K562 (cell line): ENCODE measurements around the gene ITPR3. TPM values are rescaled to one million over a fixed set of nuclear protein-coding genes. Genes with fewer than 3 reads are reported as not detected.

Experiments
- BCOR ChIP-seq: fragments of 450-650 bp; IDR thresholded peaks from 2 replicates; pipeline ENCODE4 v1.6.1; 2016
- CSDE1 ChIP-seq, 2 experiments: fragments of 450-650 bp; IDR thresholded peaks; 2 replicates each; pipeline ENCODE4 v1.6.1; 2016; ENCODE audit warnings: mild to moderate bottlenecking in 1 of 2
- ETV6 ChIP-seq, 3 experiments: fragments of 150-350 bp in 1 of 3; sonication (generic) in 1 of 3; formaldehyde crosslinking in 1 of 3; IDR thresholded peaks; 2 replicates each; pipeline versions ENCODE4 v1.6.1 to v1.8.0; 2014 to 2022; ENCODE audit warnings: borderline replicate concordance in 2 of 3, low read depth in 2 of 3, antibody characterized with exemption in 1 of 3, low read length in 1 of 3, mild to moderate bottlenecking in 1 of 3, missing genetic modification reagents in 1 of 3
- FOSL1 ChIP-seq: fragments of 200-800 bp; sonication (Bioruptor generic); conservative IDR thresholded peaks from 2 replicates; pipeline ENCODE4 v1.6.1; 2016; ENCODE audit warnings: missing genetic modification characterization, missing compliant biosample characterization
- FOXA1 ChIP-seq: fragments of 450-650 bp; IDR thresholded peaks from 2 replicates; pipeline ENCODE4 v1.6.1; 2016; ENCODE audit warnings: mild to moderate bottlenecking, borderline replicate concordance
- FOXK1 ChIP-seq: sonication (generic); formaldehyde crosslinking; IDR thresholded peaks from 2 replicates; pipeline ENCODE4 v1.8.0; 2022; ENCODE audit warnings: missing genetic modification reagents, mild to moderate bottlenecking, borderline replicate concordance
- HDAC6 ChIP-seq: IDR thresholded peaks from 2 replicates; pipeline ENCODE4 v1.6.1; 2012; ENCODE audit warnings: low read depth, mild to moderate bottlenecking, control low read depth, inconsistent platforms, low read length, moderate library complexity
- HEY1 ChIP-seq: fragments of 250-450 bp; sonication (Bioruptor Pico); IDR thresholded peaks from 2 replicates; pipeline ENCODE4 v1.5.0; 2020; ENCODE audit warnings: mild to moderate bottlenecking, moderate library complexity, borderline replicate concordance
- MAFF ChIP-seq: IDR thresholded peaks from 2 replicates; pipeline ENCODE4 v1.6.1; 2012; ENCODE audit warnings: low read length, improper control_type of control experiment
- MEIS2 ChIP-seq: fragments of 450-650 bp; IDR thresholded peaks from 2 replicates; pipeline ENCODE4 v1.6.1; 2014; ENCODE audit warnings: mild to moderate bottlenecking; ENCODE audit not compliant: partially characterized antibody
- MIER1 ChIP-seq: fragments of 450-650 bp; IDR thresholded peaks from 2 replicates; pipeline ENCODE4 v1.6.1; 2016; ENCODE audit warnings: antibody characterized with exemption, mild to moderate bottlenecking, low read depth
- NR2C1 ChIP-seq, 2 experiments: fragments of 450-650 bp; IDR thresholded peaks; 2 replicates each; pipeline ENCODE4 v1.6.1; 2017; ENCODE audit warnings: mild to moderate bottlenecking in 2 of 2, antibody characterized with exemption in 1 of 2, inconsistent platforms in 1 of 2, missing compliant biosample characterization in 1 of 2, missing genetic modification characterization in 1 of 2
- SRF ChIP-seq, 2 experiments: fragments of 250-450, 450-650 bp in 1 of 2; sonication (Bioruptor Pico) in 1 of 2; sonication (generic) in 1 of 2; formaldehyde crosslinking; IDR thresholded peaks; 2 replicates each; pipeline versions ENCODE4 v1.5.0 to v1.5.1; 2020 to 2022; ENCODE audit warnings: mild to moderate bottlenecking in 1 of 2, missing genetic modification reagents in 1 of 2
- TARDBP ChIP-seq: fragments of 450-650 bp; IDR thresholded peaks from 2 replicates; pipeline ENCODE4 v1.6.1; 2016
- ZFX ChIP-seq: sonication (generic); formaldehyde crosslinking; IDR thresholded peaks from 2 replicates; pipeline ENCODE4 v1.8.0; 2022; ENCODE audit warnings: mild to moderate bottlenecking, missing genetic modification reagents, moderate library complexity
- ZNF124 ChIP-seq: sonication (generic); formaldehyde crosslinking; IDR thresholded peaks from 2 replicates; pipeline ENCODE4 v1.8.1; 2022; ENCODE audit warnings: missing genetic modification reagents
- ZNF217 ChIP-seq: sonication (generic); formaldehyde crosslinking; IDR thresholded peaks from 2 replicates; pipeline ENCODE4 v1.8.0; 2022; ENCODE audit warnings: mild to moderate bottlenecking, missing genetic modification reagents
- ZNF282 ChIP-seq: sonication (generic); formaldehyde crosslinking; IDR thresholded peaks from 2 replicates; pipeline ENCODE4 v1.8.1; 2023; ENCODE audit warnings: missing genetic modification reagents
- ZNF444 ChIP-seq: fragments of 250-450 bp; sonication (Bioruptor Pico); IDR thresholded peaks from 2 replicates; pipeline ENCODE4 v1.4.0; 2020; ENCODE audit warnings: mild to moderate bottlenecking, moderate library complexity
- ZNF445 ChIP-seq: fragments of 250-450 bp; sonication (Bioruptor Pico); IDR thresholded peaks from 2 replicates; pipeline ENCODE4 v1.4.0; 2020; ENCODE audit warnings: low read depth, mild to moderate bottlenecking, moderate library complexity
- polyA plus RNA-seq, 8 experiments: library from polyadenylated mRNA; depleted of rRNA in 4 of 8; stranded (reverse) in 5 of 8; unstranded in 3 of 8; fragments of >200 nt; fragmentation: Nextera tagmentation in 2 of 8; fragmentation: Illumina TruSeq in 1 of 8; extraction: Ambion mirVana in 2 of 8; extraction: Trizol in 1 of 8; gene quantifications; 2 replicates each; pipeline versions ENCODE4 v1.2.1 to v1.2.3, GENCODE V29; 2011 to 2014; ENCODE audit warnings: inconsistent platforms in 1 of 8, missing spikeins in 1 of 8
- total RNA-seq, 7 experiments: library from RNA; depleted of rRNA in 6 of 7; stranded (reverse); fragments of >200 nt in 6 of 7; fragmentation: Illumina TruSeq in 2 of 7; extraction: Trizol in 2 of 7; gene quantifications; 2 replicates each; pipeline versions ENCODE4 v1.2.1 to v1.2.3, GENCODE V29; 2011 to 2021; ENCODE audit warnings: low replicate concordance in 1 of 7
- TF ChIP-seq, protein P1 (sequence below): IDR thresholded peaks from 2 replicates; pipeline ENCODE4 v1.6.1; 2011; ENCODE audit warnings: borderline replicate concordance, low read depth, mild to moderate bottlenecking, moderate library complexity, low read length; ENCODE audit not compliant: insufficient read depth, poor library complexity, severe bottlenecking
- TF ChIP-seq, protein P2 (sequence below): sonication (generic); formaldehyde crosslinking; IDR thresholded peaks from 2 replicates; pipeline ENCODE4 v1.8.0; 2022; ENCODE audit warnings: missing genetic modification reagents, mild to moderate bottlenecking, moderate library complexity, borderline replicate concordance
- TF ChIP-seq, protein P3 (sequence below), 2 experiments: fragments of 450-650 bp in 1 of 2; sonication (generic) in 1 of 2; formaldehyde crosslinking in 1 of 2; IDR thresholded peaks in 1 of 2; conservative IDR thresholded peaks in 1 of 2; 2 replicates each; pipeline versions ENCODE4 v1.6.1 to v1.8.1; 2016 to 2023; ENCODE audit warnings: mild to moderate bottlenecking in 2 of 2, moderate library complexity in 2 of 2, inconsistent platforms in 1 of 2, missing genetic modification reagents in 1 of 2
- TF ChIP-seq, protein P4 (sequence below): sonication (generic); formaldehyde crosslinking; IDR thresholded peaks from 2 replicates; pipeline ENCODE4 v1.8.0; 2022; ENCODE audit warnings: mild to moderate bottlenecking, missing genetic modification reagents

Gene ITPR3
- total and polyA plus RNA-seq, 9 of the 15 experiments (the other 6 are each of a cell fraction or from before 2014, with no cell fraction given) = 0.39 to 35.7 (median 13.2) TPM

DNA sequence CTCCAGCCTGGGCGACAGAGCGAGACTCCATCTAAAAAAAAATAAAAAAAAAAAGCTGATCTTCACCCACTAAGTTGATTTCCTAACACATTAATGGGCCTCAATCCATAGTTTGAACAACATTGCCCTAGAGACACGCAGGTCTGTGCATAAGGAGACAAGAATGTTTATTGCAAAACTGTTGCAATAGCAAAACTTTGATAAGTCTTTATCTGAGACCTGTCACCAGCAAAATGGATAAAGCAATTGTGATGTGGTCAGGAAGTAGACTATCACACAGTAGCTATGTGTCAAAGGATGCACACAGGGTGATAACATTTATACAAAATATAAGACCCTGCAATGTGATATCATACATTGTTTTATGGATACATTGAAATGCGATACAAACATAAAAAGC is 4.2 kb upstream of the ITPR3 start (continued):
- TF ChIP-seq CSDE1 (IDR thresholded peaks at IDR 0.05) = no peak
- TF ChIP-seq FOSL1 (tag) = peak; percentile 61; the same call in 1 of the 2 replicates
- TF ChIP-seq, protein P1, sequence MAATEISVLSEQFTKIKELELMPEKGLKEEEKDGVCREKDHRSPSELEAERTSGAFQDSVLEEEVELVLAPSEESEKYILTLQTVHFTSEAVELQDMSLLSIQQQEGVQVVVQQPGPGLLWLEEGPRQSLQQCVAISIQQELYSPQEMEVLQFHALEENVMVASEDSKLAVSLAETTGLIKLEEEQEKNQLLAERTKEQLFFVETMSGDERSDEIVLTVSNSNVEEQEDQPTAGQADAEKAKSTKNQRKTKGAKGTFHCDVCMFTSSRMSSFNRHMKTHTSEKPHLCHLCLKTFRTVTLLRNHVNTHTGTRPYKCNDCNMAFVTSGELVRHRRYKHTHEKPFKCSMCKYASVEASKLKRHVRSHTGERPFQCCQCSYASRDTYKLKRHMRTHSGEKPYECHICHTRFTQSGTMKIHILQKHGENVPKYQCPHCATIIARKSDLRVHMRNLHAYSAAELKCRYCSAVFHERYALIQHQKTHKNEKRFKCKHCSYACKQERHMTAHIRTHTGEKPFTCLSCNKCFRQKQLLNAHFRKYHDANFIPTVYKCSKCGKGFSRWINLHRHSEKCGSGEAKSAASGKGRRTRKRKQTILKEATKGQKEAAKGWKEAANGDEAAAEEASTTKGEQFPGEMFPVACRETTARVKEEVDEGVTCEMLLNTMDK = no peak
- TF ChIP-seq, protein P2, sequence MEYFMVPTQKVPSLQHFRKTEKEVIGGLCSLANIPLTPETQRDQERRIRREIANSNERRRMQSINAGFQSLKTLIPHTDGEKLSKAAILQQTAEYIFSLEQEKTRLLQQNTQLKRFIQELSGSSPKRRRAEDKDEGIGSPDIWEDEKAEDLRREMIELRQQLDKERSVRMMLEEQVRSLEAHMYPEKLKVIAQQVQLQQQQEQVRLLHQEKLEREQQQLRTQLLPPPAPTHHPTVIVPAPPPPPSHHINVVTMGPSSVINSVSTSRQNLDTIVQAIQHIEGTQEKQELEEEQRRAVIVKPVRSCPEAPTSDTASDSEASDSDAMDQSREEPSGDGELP (CRISPR knock-in tag) = no peak
- TF ChIP-seq, protein P3, sequence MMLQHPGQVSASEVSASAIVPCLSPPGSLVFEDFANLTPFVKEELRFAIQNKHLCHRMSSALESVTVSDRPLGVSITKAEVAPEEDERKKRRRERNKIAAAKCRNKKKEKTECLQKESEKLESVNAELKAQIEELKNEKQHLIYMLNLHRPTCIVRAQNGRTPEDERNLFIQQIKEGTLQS (IDR thresholded peaks at IDR 0.05) = no peak
- TF ChIP-seq, protein P3 (CRISPR knock-in tag; conservative IDR thresholded peaks at IDR 0.05) = no peak
- TF ChIP-seq SRF (CRISPR knock-in tag; IDR thresholded peaks at IDR 0.05) = no peak
- no peak for TF ChIP-seq BCOR
- no peak for TF ChIP-seq MIER1
- peak; percentile 69 for TF ChIP-seq MEIS2
- TF ChIP-seq HEY1 (CRISPR knock-in tag) = no peak
- TF ChIP-seq ZFX (CRISPR knock-in tag) = no peak
- TF ChIP-seq MAFF = no peak
- TF ChIP-seq TARDBP = no peak
- no peak for TF ChIP-seq ZNF217 (CRISPR knock-in tag)
- no peak for TF ChIP-seq ZNF124 (CRISPR knock-in tag)
- no peak for TF ChIP-seq ZNF444
- no peak for TF ChIP-seq FOXK1 (CRISPR knock-in tag)
- TF ChIP-seq, protein P4, sequence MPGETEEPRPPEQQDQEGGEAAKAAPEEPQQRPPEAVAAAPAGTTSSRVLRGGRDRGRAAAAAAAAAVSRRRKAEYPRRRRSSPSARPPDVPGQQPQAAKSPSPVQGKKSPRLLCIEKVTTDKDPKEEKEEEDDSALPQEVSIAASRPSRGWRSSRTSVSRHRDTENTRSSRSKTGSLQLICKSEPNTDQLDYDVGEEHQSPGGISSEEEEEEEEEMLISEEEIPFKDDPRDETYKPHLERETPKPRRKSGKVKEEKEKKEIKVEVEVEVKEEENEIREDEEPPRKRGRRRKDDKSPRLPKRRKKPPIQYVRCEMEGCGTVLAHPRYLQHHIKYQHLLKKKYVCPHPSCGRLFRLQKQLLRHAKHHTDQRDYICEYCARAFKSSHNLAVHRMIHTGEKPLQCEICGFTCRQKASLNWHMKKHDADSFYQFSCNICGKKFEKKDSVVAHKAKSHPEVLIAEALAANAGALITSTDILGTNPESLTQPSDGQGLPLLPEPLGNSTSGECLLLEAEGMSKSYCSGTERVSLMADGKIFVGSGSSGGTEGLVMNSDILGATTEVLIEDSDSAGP (CRISPR knock-in tag) = no peak
- TF ChIP-seq ZNF282 (CRISPR knock-in tag) = no peak
- no peak for TF ChIP-seq HDAC6
- no peak for TF ChIP-seq FOXA1
- TF ChIP-seq NR2C1 (IDR thresholded peaks at IDR 0.05) = no peak
- TF ChIP-seq NR2C1 (tag; IDR thresholded peaks at IDR 0.05) = no peak
- no peak for TF ChIP-seq ZNF445
- TF ChIP-seq ETV6 (IDR thresholded peaks at IDR 0.05; ENCODE audit: borderline replicate concordance in 1 of 2, low read depth in 2 of 2, low read length in 1 of 2) = no peak
- TF ChIP-seq ETV6 (CRISPR knock-in tag; IDR thresholded peaks at IDR 0.05; ENCODE audit: borderline replicate concordance) = no peak
